CMK (cell line): ENCODE data around the gene STK38.
A peak's percentile ranks its signal among the peaks of the same experiment; 100 is the strongest.
"Not testable (repeated sequence)": the region's sequence is repeated elsewhere in the genome, so short reads cannot be mapped to it uniquely, and the experiment has no call there.

Experiments
- DNase-seq: peaks from one replicate; pipeline ENCODE4 v3.0.0-alpha.2; 2010; ENCODE audit warnings: low read depth

STK38 gene

GRCh38 chr6:36487698-36488097, 59.6 kb downstream of the STK38 start:
- DNase-seq: no peak

GRCh38 chr6:36484736-36485135, 62.5 kb downstream of the STK38 start:
- no peak for DNase-seq

- not testable (repeated sequence) for DNase-seq
Observed at GRCh38 chr6:36483326-36483725, 64.0 kb downstream of the STK38 start.

- DNase-seq: no peak
Observed at GRCh38 chr6:36479256-36479655, 68.0 kb downstream of the STK38 start.

- peak; percentile 88 for DNase-seq
Observed at GRCh38 chr6:36478051-36478526, 69.2 kb downstream of the STK38 start.

GRCh38 chr6:36469946-36470345, 77.3 kb downstream of the STK38 start:
- no peak for DNase-seq

GRCh38 chr6:36469148-36469661, 78.1 kb downstream of the STK38 start:
- no peak for DNase-seq

- DNase-seq: no peak
Observed at GRCh38 chr6:36467625-36468024, 79.7 kb downstream of the STK38 start.

- DNase-seq: no peak
Observed at GRCh38 chr6:36464233-36464632, 83.0 kb downstream of the STK38 start.

GRCh38 chr6:36463676-36464075, 83.6 kb downstream of the STK38 start:
- DNase-seq: no peak

- no peak for DNase-seq
Observed at GRCh38 chr6:36461646-36462045, 85.6 kb downstream of the STK38 start.

- no peak for DNase-seq
Observed at GRCh38 chr6:36460916-36461315, 86.4 kb downstream of the STK38 start.

GRCh38 chr6:36459501-36459900, 87.8 kb downstream of the STK38 start:
- DNase-seq: no peak

- DNase-seq: no peak
Observed at GRCh38 chr6:36455486-36456027, 91.7 kb downstream of the STK38 start.

GRCh38 chr6:36452897-36453296, 94.4 kb downstream of the STK38 start:
- DNase-seq: not testable (repeated sequence)

- DNase-seq: not testable (repeated sequence)
Observed at GRCh38 chr6:36449173-36449572, 98.1 kb downstream of the STK38 start.

- no peak for DNase-seq
Observed at GRCh38 chr6:36445621-36446020, 101.7 kb downstream of the STK38 start.

- no peak for DNase-seq
Observed at GRCh38 chr6:36444470-36444869, 102.8 kb downstream of the STK38 start.
